ENCODE data around the gene SAMD11.

- TF ChIP-seq, protein P1, sequence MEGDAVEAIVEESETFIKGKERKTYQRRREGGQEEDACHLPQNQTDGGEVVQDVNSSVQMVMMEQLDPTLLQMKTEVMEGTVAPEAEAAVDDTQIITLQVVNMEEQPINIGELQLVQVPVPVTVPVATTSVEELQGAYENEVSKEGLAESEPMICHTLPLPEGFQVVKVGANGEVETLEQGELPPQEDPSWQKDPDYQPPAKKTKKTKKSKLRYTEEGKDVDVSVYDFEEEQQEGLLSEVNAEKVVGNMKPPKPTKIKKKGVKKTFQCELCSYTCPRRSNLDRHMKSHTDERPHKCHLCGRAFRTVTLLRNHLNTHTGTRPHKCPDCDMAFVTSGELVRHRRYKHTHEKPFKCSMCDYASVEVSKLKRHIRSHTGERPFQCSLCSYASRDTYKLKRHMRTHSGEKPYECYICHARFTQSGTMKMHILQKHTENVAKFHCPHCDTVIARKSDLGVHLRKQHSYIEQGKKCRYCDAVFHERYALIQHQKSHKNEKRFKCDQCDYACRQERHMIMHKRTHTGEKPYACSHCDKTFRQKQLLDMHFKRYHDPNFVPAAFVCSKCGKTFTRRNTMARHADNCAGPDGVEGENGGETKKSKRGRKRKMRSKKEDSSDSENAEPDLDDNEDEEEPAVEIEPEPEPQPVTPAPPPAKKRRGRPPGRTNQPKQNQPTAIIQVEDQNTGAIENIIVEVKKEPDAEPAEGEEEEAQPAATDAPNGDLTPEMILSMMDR (IDR thresholded peaks at IDR 0.05), result no peak
- no peak for TF ChIP-seq POLR2A (IDR thresholded peaks at IDR 0.05)
These were observed 61.4 kb downstream of the SAMD11 start for GRCh38 chr1:985126-985525.
